CD4-positive, alpha-beta T cell treated with Interleukin-4 for 4 hours (primary cell): Measurements from ENCODE around the gene CDHR3.
"Not testable (repeated sequence)": the region's sequence is repeated elsewhere in the genome, so short reads cannot be mapped to it uniquely, and the experiment has no call there.

Source experiments
- DNase-seq: peaks from one replicate; pipeline ENCODE4 v3.0.0-alpha.2; 2020

Gene CDHR3

DNA sequence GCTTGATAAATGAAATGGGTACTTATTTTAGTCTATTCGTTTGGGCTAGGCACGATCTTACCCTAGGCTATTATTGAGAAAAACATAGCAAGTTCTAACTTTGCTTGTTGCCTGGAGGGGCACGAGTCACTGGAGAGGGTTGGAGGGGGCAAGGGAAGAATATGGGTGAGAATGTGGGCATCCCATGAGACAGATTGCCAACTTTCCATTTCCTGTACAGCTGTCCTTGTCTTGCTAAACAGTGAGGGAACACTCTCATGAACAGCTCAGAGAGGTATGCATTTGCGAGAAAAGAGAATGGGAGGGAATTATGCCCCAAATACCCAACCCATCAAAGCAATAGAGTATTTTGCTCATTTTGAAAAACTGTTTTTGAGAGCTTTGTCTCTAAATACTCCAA, 9.2 kb downstream of the CDHR3 start:
- no peak for DNase-seq

DNA sequence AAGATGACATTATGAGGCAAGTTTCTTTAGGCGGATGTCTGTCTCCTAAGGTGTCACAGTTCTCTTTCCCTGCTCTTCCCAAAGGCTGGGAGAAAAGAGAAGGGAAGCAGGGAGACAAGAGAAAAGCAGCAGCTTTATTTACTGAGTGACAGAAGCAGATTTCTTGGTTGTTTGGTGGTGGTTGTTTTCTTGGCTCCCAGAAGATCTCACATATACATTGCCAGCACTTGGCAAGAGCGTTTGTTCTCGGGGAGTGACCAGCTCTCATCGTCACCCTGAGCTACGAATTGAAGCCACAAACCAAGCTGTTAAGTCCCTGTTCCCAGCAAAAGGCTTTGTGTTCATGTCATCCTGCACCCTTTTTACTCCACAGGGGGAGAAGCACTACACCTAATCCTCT, 11.4 kb downstream of the CDHR3 start:
- DNase-seq = no peak

DNA sequence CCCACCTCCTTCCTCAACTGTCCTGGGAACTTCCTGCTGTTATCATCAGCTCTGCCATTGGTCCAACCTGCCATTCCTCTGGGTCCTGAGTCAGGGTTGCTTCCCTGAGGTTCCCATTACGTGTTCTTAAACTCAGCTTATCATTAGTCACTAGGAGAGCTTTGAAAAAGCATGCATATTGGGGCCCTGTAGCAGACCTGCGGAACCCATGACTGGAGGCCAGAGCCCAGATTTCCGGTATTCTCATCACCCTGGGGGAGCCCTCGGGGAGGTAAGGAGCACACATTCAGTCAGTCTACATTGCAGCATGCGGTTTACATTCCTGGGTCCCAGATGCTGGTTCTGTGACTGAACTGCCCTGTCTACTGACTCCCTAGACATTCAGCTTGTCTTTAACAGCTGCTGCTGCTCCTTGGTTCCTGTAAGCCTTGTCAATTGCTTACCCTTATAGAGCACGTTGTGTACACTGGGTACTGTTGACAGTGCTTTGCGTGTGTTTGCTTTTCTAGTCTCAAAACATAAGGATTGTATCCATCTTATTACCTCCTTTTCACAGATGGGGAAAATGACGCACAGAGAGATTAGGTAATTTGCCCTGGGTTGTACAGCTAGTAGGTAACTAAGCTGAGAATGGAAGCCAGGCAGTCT, 12.8 kb downstream of the CDHR3 start:
- no peak for DNase-seq

DNA sequence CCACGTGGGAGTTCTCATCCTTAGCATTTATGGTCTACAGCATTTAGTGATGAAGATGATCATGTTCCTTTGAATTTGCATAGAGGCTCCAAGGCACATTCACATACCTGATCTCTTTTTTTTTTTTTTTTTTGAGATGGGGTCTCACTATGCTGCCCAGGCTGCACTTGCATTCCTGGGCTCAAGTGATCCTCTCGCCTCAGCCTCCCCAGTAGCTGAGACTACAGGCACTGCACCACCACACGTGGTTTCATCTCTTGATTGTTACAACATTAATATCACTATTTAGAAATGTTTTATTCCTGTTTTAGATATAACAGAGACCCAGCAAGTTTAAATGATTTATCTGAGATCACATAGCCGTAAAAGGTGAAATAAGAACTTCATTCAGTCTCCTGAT, 13.8 kb downstream of the CDHR3 start:
- DNase-seq = no peak

DNA sequence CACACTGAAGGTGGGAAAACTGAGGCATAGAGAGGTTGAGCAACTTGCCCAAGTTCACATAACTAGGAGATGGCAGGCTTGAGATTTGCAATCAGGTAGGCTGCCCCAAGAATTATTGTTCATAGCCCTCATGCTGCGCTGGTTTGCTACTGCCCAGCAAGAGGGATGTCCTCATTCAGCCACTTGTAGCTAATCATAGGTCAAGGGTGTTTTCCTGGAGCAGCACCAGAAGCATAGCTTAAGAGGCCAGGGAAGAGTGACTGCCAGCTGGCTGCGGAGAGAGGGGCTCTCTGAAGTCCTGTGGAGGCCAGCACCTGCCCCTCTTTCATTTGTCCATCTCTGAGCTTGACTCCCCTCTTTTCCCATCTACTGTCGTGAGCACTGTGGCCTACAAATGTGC, 15.0 kb downstream of the CDHR3 start:
- DNase-seq = no peak

DNA sequence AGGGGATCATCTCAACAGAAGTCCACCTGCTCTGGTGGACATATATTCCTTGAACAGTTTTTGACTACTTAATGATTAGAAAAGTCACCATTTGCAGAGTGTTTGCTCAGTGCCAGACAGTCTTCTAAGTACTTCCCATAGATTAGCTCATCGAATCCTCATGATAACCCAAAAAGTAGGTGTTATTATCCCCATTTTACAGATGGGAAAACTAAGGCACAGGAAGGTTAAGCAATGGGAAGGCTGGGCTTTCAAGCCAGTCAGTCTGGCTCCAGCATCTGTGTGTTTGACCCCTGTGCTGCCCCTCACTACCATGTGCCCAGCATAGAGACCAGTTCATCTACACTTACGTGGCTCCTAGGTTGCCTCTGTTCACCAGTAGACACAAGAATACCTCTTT, 15.9 kb downstream of the CDHR3 start:
- no peak for DNase-seq

DNA sequence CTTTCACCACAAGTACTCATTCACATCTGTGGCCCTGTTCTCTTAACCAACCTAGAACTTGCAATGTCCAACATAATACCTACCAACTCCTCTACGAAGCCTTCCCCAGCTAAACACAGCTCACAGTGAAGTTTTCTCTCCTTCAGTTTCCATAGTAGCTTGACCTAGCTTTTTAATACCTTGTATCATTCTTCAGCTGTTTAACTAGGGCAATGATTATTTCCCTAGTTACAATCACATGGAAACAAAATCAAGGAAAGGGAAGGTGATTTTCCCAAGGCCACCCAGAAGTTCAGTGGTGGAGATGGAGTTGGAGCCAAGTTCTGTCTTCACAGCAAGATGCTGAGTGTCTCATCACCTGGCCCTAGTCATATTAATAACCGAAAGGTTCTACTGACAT, 16.3 kb downstream of the CDHR3 start:
- DNase-seq = no peak

DNA sequence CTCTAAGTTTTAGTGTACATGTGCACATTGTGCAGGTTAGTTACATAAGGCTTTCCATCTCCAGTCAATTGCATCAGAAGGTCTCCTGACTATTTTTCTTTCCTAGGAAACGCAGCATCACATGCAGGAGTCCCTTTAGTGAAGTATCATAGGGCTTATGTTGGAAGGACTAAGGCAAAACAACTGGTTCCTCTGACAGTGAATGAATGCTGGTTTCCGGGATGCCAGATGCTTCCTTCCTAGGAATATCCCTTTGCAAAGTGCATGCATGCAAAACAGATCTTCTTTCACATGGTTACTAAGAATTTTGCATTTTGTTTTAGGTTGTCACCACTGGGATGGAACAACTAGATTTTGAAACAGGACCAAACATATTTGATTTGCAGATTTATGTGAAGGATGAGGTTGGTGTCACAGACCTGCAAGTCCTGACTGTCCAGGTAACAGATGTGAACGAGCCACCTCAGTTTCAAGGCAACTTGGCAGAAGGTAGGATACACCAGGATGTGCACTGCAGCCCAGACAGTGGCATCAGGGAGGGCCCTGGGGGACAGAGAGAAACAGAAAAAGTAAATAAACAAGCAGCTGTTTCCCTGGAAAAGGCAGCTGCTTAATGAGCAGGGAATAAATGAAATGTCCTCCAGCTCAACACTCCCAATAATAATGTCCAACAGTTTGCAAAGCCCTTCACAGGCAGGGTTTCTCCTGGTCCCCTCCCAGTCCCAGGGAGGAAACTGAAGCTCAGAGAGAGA, 17.8 kb downstream of the CDHR3 start:
- DNase-seq = no peak

DNA sequence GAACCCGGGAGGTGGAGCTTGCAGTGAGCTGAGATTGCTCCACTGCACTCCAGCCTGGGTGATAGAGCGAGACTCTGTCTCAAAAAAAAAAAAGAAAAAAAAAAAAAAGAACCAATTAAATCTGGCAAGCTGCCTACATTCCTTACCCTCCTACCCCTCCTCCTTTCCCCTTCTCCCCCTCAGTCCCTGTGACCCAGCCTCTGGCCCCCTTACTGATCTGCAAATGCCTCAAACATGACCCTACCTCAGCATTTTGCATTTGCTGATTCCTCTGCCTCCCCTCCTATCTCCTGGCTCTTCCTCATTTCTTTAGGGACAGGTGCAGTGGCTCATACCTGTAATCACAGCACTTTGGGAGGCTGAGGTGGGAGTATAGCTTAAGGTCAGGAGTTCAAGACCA, 19.3 kb downstream of the CDHR3 start:
- DNase-seq = no peak

DNA sequence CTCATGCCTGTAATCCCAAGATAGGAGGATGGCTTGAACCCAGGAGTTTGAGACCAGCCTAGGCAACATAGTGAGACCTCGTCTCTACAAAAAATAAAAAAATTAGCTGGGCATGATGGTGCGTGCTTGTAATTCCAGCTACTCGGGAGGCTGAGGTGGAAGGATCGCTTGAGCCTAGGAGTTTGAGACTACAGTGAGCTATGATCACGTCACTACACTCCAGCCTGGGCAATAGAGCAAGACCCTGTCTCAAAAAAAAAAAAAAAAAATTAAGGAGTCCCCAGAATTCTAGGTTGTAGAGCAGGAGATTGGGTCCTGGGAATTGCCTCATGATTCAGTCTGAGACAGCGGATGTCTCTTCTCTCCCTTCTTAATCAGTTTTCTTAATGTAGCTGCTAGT, 21.7 kb downstream of the CDHR3 start:
- DNase-seq = not testable (repeated sequence)

DNA sequence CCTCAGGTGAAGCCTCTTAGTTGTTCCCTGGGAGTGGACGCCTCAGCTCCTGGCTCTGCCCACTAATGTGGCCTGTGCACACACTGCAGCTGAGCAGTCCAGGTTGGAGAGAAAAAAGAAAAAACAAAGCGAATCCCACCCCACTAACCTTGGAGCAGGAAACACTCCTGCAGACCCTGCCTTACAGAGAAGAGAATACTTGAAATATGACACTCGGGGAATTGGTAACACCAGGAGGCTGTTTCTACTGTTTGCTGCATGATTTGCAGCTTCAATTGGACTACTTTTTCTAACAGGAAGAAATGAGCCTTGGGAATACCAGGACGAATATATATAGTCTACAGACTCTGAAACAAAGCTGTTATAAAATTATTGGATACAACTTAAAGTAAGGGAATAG, 22.2 kb downstream of the CDHR3 start:
- DNase-seq = no peak

DNA sequence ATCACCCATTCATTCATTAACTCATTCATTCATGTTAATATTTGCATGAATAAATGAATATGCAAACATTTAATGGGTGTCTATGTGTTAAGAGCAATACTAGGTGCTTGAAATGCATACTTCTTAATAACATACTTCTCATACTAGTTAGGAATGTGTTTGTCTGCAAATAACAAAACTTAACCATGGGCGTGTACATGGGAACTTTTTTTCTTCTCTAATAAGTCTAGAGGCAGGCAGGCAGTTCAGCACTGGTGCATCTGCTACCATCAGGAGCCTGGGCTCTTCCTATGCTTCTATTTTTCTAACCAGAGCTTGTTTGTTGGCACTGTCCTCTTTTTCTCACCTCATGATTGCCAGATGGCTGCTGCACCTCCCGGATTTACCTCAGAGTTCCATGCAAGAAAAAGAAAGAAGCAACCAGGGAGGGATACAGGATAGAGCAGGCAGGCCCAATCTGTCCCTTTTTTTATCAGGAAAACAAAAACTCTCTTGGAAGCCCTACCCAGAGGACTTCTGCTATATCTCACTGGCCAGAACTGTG, 22.7 kb downstream of the CDHR3 start:
- no peak for DNase-seq

DNA sequence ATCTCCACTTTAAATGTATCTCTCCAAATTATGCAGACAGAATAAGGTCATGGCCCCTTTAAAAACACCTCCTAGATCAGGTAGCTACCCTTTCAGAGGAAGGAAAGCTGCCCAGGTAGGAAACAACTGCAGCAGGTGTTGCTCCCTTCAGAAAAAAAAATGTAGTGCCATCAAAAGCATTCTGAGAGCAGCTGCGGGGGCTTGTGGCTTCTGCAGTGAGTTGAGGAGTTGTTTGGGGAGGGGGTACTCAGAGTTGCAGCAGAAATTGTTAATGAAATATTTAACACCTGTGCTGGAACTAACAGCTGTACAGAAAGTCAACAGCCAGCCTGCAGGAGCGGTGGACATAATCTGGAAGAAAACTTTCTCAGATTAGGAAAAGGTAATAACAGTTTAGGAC, 24.0 kb downstream of the CDHR3 start:
- DNase-seq = no peak

DNA sequence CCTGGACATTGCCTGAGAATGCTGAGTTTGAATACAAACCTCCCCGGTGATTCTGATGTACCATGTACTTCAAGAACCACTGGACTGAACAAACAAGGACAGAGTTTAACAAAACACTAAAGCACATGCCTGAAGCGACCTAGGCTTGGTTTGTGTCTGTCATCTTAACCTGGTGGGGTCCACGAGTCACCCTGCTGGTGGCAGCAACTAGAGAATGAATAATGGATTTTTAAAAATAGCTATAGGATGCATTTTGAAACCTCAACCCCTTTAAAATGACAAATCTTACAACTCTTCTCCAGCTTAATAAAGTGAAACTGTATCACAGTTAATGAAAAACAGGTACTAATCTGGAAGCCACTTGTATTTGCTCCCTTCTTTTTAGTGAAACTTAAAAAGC, 25.2 kb downstream of the CDHR3 start:
- DNase-seq = no peak

DNA sequence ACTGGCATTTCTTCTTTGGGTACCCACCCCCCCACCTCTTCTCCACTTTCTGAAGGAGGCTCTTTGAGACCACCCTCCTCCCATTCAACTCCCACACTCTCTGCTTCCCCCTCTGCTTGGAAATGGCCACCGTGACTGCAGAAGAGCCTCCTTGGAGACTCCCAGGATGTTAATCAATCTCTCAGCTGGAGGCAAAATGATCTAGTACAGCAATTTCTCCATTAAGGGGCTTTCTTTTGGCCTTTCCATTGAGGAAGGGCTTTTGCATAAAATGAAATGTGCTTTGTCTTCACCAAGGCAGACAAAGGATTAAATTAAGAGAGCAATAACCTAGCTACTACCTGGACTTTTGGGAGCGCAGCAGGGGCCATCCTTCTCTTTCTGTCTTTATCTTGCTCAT, 26.1 kb downstream of the CDHR3 start:
- no peak for DNase-seq

DNA sequence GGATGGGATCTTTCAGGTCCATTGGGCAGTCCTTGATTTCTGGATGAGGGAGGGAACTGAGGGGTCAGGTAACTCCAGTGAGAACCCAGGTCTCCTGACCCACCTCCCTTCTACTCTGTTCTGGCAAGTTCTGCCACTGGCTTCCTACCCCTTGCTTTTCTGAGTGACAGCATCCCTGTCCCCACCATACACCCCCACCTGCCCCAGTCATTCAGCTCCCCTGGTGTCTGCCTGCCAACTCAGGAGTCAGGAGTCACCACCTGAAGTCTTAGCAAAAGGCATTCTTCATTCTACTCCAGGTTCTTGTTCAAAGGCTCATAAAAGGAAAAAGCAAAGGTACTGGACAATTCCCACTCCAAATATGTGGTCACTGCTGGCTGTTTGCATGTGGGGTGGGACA, 26.6 kb downstream of the CDHR3 start:
- DNase-seq = no peak

DNA sequence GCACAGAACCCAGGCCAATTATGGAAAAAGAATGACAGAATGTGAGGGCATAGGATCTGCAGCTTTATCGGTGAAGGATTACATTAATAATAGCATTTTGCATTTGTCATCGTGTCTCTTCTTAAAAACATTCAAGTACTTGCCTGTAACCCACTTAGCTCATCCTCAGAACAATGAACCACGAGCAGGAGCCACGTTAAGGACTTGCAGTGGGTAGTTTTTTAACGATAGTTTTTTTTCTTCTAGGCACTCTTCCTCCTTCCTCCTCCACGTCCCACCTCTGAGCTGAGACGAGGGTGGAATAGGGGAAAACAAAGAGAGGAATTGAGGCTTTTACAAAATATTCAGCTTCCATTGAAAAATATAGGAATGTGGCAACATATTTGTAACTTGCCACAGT, 27.1 kb downstream of the CDHR3 start:
- no peak for DNase-seq

DNA sequence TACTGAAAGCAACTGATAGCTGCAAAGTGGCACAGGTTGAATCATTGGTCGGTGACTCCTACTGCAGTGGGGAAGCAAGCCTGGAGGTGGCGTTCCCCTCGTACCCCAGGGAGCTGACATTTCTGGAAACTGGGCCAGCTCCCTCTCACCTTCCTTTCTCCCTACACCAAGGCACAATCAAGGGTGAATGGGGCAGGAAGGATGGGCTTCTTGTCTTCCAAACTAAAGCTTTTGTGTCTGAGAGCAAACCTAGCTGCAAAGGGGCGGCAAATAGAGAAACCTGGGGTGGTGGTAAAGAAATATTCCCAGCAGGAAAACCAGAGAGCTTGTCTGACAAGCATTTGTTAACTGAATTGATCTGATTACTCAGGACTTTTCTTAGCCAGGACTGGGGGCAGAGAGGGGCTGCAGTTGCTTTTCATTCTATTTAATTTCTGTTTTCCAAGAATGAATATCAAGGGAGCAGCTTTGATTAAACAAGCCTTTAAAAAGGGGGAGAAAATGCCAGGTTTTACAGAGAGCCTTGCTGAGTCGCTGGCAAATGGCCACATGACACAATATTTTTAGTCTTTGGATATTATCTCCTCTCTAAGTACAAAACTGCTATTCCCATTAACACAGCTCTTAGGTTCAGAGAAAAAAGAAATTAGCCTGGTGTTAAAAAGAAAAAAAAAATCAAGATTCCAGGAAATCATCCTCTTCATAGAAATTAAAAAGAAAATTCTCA, 27.8 kb downstream of the CDHR3 start:
- no peak for DNase-seq

DNA sequence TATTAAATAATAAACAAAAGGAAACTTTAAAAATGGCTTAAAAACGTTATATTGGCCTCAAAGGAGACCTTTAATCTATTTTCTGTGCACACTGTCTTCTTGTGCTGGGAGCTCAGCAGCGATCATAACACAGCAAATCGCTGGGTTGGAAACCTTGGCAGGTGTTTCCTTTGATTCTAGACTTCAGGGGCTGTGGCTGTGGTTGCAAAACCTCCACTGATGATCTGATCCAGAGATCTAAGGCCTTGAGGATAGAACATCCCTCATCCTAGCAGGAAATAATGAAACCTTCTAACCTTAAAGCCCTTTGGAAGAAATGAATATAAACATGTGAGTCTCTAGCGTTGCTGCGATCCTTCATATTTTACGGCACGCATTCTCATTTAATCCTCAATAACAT, 29.8 kb downstream of the CDHR3 start:
- no peak for DNase-seq

DNA sequence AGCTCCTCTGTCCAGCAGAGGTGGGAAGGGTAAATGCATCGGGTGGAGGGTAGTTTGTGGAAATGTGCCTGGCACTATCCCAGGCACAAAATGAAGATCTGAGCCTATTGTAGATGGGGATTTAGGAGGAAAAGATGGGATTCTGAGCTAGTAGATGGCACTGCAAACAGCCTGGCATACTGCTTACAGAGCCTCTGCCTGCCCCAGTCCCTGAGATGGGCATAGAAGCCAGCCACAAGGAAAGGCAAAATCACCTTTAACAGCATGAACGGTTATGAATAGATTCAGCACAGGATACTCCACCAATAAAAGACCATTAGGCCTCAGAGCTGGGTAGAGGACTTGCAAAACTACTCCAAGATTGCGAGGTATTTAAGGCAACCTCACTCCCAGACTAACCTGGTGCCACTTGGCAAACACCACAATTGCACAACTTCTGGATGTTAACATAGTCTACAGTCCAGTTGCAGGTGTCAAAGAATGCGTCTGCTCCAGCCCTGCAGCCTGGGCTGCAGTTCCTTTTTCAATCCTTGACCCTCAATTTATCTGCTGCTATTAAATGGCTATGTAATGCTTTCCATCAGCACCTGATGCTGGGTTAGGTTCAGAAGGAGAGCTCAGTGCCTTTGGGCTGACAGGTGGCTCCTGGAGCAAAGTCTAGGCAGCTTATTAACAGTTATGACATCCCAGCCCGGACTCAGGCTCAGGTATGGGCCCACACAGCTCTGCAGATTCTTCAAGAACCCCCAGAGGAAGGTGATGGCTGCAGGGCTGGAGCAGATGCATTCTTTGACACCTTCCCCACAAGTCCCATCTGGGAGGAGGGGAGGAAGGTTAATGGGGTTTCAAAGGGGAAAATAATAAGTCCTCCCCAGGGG, 34.0 kb downstream of the CDHR3 start:
- no peak for DNase-seq

DNA sequence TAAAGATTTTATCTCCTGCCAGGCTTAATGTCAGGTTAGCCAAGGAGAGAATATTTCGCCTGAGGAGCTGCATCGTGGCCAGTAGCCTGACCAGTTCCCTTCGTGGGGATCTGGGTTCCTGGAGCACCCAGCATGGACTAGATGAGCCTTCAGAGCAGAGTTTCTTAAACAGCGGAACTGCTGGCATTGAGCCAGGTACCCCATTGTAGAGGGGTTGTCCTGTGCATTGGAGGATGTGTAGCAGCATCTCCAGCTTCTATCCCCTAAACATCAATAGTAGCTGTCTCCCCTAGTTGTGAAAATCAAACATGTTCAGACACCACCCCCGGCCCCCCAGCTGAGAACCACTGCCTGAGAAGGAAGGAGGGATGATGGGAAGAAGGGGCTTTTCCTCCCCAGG, 36.2 kb downstream of the CDHR3 start:
- no peak for DNase-seq

DNA sequence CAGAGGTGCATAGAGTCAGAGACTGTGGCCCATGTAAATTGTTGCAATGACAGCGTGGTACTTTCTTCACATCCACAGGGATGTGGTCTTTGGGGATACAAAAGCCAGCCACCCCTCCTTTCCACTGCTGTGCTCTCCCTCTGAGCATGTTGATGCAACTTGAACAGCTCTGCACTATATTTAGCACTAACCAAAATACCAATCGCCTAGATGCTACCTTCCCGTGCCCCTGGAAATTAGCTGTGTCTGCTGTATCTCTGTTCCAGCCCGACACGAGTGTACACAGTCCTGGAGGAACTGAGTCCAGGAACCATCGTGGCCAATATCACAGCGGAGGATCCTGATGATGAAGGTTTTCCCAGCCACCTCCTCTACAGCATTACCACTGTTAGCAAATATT, 38.1 kb downstream of the CDHR3 start:
- no peak for DNase-seq

DNA sequence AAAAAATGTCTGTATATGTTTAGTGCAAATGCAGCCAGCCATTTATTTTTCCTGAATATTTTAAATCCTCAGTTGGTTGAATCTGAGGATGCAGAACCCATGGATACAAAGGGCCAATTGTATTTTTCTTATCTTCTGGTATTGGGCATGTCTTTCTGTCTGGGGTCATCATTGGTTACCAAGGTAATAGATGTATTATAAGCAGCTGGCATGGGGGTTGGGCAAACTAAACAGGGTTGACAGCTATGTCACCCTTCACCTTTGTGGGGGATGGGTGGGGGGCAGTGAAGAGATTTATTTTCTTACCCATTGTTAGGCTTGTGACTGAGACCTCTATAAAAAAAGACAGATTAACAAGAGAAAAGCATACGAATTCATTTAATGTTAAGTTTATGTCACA, 38.8 kb downstream of the CDHR3 start:
- no peak for DNase-seq
